ENCODE measurements around the gene CHST11.

Gene CHST11

DNA sequence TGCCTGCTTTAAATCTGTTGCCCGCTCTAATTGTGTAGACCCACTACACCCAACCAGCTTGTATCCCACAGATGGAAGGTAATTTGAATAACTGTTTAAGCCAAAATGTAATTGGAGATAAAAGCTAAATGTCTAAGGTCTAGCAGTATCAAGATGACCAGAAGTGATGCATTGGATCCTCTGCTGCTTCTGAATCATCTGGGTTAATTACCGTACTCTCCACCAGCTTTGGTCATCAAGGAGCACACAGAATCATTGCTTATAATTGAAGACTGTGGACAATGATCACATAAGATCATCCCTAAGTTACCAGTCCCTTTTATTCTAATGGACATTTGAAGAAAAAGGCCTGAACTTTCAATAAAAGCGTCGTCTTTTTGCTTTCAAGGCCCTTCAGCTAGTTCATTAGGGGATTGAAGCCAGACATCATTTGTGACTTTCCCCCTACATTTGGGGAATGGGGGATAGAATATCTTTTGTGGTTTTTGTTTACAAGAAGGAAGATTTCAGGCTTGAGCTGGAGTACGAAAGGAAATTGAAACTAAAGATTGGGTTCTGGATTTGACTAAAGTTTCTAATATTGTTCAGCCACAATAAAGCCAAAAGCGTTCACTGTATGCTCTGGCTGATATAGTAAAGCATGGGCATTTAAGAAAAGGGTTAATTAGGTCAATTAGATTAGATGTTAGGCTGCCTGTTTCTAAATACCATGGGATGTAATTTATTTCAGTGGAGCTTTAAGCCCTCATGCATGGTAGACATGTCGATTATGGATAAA, 123.2 kb downstream of the CHST11 start:
- Histone ChIP-seq H2AFZ (ENCODE audit: low read depth, low read length, severe bottlenecking) (no peak overlapping the region), H3K4me2 (ENCODE audit: low read depth, low read length, poor library complexity, severe bottlenecking) (no peak overlapping the region)

DNA sequence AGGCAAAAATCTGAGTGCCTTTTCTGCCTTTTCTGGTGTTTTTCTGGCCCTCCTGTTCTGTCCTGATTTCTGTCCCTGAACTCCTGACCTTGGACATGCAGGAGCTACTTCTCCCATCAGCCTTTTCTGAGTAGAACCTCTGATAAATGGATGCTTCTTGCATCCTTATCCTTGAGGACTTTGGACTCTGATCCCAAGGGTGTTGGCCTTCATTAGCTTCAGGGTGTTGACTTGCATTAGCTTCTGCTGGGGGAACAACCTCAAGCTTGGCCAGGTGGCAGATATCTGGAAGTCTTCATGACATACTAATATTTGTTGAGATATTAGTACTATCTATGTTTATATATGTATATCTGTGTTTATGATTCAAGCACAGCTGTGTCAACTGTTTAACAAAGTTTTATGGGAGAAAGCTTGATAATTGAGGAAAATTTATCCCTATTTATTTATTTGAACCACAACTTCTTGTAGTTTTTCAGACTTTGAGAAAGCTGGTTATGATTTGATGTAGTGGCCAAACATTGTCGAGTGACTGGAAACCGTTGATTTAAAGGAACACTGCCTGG, 124.3 kb downstream of the CHST11 start:
- Histone ChIP-seq H4K20me1 (ENCODE audit: low read depth, low read length) (no peaks in the 10 kb centered on the region), H3K9ac (ENCODE audit: low read length) (no peak overlapping the region), H3K27ac (ENCODE audit: low read depth, low read length) (no peak overlapping the region), H3K36me3 (ENCODE audit: low read length) (no peaks in the 10 kb centered on the region), H3K27me3 (ENCODE audit: low read length) (no peaks in the 10 kb centered on the region), H3K4me2 (ENCODE audit: low read depth, low read length, poor library complexity, severe bottlenecking) (no peak overlapping the region), H3K9me3 (ENCODE audit: insufficient read depth, low read length) (no peaks in the 10 kb centered on the region), H3K79me2 (ENCODE audit: insufficient read depth, low read length) (no peaks in the 10 kb centered on the region), H2AFZ (ENCODE audit: low read depth, low read length, severe bottlenecking) (no peak overlapping the region), H3K4me3 (ENCODE audit: insufficient read depth, low read length, poor library complexity, severe bottlenecking) (no peak overlapping the region), H3F3A (ENCODE audit: insufficient read depth) (no peaks in the 10 kb centered on the region), H3K9me2 (replicated peaks; ENCODE audit: insufficient read depth, low read length) (no peaks in the 10 kb centered on the region)
- TF ChIP-seq, protein P1, sequence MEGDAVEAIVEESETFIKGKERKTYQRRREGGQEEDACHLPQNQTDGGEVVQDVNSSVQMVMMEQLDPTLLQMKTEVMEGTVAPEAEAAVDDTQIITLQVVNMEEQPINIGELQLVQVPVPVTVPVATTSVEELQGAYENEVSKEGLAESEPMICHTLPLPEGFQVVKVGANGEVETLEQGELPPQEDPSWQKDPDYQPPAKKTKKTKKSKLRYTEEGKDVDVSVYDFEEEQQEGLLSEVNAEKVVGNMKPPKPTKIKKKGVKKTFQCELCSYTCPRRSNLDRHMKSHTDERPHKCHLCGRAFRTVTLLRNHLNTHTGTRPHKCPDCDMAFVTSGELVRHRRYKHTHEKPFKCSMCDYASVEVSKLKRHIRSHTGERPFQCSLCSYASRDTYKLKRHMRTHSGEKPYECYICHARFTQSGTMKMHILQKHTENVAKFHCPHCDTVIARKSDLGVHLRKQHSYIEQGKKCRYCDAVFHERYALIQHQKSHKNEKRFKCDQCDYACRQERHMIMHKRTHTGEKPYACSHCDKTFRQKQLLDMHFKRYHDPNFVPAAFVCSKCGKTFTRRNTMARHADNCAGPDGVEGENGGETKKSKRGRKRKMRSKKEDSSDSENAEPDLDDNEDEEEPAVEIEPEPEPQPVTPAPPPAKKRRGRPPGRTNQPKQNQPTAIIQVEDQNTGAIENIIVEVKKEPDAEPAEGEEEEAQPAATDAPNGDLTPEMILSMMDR (IDR thresholded peaks at IDR 0.05; ENCODE audit: insufficient read depth, low read length, poor library complexity, severe bottlenecking) = no peak
- TF ChIP-seq EZH2phosphoT487 (conservative IDR thresholded peaks at IDR 0.05; ENCODE audit: low read length) = no peak

More for the DNA sequence above, 123.2 kb downstream of the CHST11 start:
- Histone ChIP-seq H3K79me2 (ENCODE audit: insufficient read depth, low read length) (no peaks in the 10 kb centered on the region), H3K9me3 (ENCODE audit: insufficient read depth, low read length) (no peaks in the 10 kb centered on the region), H3K27ac (ENCODE audit: low read depth, low read length) (no peak overlapping the region), H4K20me1 (ENCODE audit: low read depth, low read length) (no peaks in the 10 kb centered on the region), H3K27me3 (ENCODE audit: low read length) (no peaks in the 10 kb centered on the region), H3K36me3 (ENCODE audit: low read length) (no peaks in the 10 kb centered on the region), H3K9ac (ENCODE audit: low read length) (no peak overlapping the region), H3F3A (ENCODE audit: insufficient read depth) (no peaks in the 10 kb centered on the region), H3K9me2 (replicated peaks; ENCODE audit: insufficient read depth, low read length) (no peaks in the 10 kb centered on the region), H3K4me3 (ENCODE audit: insufficient read depth, low read length, poor library complexity, severe bottlenecking) (no peak overlapping the region)
- TF ChIP-seq, protein P1 (IDR thresholded peaks at IDR 0.05; ENCODE audit: insufficient read depth, low read length, poor library complexity, severe bottlenecking) = no peak
- TF ChIP-seq EZH2phosphoT487 (conservative IDR thresholded peaks at IDR 0.05; ENCODE audit: low read length) = no peak

DNA sequence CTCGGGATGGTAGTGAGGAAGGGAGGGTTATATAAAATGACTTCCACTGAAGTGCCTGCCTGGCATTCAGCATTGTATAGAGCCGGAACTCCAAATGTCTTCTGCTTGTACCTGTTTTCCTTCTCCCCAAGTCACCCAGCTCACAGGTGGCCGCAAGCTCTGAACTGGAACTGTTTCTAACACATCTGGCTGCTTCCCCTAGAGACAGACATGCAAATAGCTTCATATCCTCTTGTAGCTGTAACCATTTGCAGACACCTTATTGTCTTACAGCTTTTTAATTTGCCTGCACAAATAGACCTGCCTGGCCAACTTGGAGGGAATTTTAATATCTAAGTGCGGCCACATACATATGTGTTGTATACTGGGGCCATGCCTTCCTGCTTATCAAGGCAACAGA, 126.0 kb downstream of the CHST11 start:
- no peaks in the 10 kb centered on the region for H3K9me3 ChIP-seq (ENCODE audit: insufficient read depth, low read length)
- H3K9me2 ChIP-seq (replicated peaks; ENCODE audit: insufficient read depth, low read length) = no peaks in the 10 kb centered on the region
- H4K20me1 ChIP-seq (ENCODE audit: low read depth, low read length) = no peaks in the 10 kb centered on the region
- peak overlapping the region; percentile 75 for H2AFZ ChIP-seq (ENCODE audit: low read depth, low read length, severe bottlenecking)
- H3K27ac ChIP-seq (ENCODE audit: low read depth, low read length) = peak overlapping the region; percentile 71
- no peaks in the 10 kb centered on the region for H3K36me3 ChIP-seq (ENCODE audit: low read length)
- H3K4me3 ChIP-seq (ENCODE audit: insufficient read depth, low read length, poor library complexity, severe bottlenecking) = peak overlapping the region; percentile 29
- no peaks in the 10 kb centered on the region for H3F3A ChIP-seq (ENCODE audit: insufficient read depth)
- H3K9ac ChIP-seq (ENCODE audit: low read length) = peak overlapping the region; percentile 33
- no peaks in the 10 kb centered on the region for H3K27me3 ChIP-seq (ENCODE audit: low read length)
- no peaks in the 10 kb centered on the region for H3K79me2 ChIP-seq (ENCODE audit: insufficient read depth, low read length)
- peak overlapping the region; percentile 64 for H3K4me2 ChIP-seq (ENCODE audit: low read depth, low read length, poor library complexity, severe bottlenecking)
- TF ChIP-seq, protein P1 (IDR thresholded peaks at IDR 0.05; ENCODE audit: insufficient read depth, low read length, poor library complexity, severe bottlenecking) = no peak
- TF ChIP-seq EZH2phosphoT487 (conservative IDR thresholded peaks at IDR 0.05; ENCODE audit: low read length) = no peak
